ENCODE data around the gene LATS2. TPM values are rescaled to one million over a fixed set of nuclear protein-coding genes. Genes with fewer than 3 reads are reported as not detected.
A peak's percentile ranks its signal among the peaks of the same experiment; 100 is the strongest.

The LATS2 gene
- total RNA-seq, 1 donor from 2014 or later = 58.3 TPM

DNA sequence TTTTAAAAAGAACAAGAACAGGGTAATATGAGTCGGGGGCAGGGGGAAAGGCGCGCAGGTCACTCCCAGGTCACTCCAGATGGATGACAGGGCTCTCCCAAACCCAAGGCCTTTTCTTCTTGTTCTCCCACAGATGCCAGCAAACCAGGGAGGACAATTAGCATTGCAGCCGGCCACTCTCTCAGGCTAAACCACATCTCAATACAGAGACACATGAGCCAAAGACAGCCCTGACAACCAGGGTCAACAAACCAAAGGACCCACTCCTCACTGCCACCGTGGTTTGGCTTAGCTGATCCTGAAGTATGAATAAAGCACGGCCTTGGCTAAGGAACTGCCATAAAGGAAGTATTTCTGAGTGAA lies 47.3 kb downstream of the LATS2 start:
- Mint-ChIP-seq H3K27me3 (ENCODE audit: unreplicated experiment) (no peaks in the 10 kb centered on the region), H3K36me3 (ENCODE audit: unreplicated experiment) (peaks cover 10% of the 10 kb centered on the region), H3K9me3 (ENCODE audit: unreplicated experiment) (no peaks in the 10 kb centered on the region), H3K4me3 (ENCODE audit: unreplicated experiment) (peak overlapping the region; percentile 56), H3K4me1 (ENCODE audit: unreplicated experiment) (peaks cover 84% of the 10 kb centered on the region), H3K27ac (ENCODE audit: unreplicated experiment) (peak overlapping the region; percentile 97)
- no peak for DNase-seq (ENCODE audit: extremely low spot score, unreplicated experiment)
- TF ChIP-seq CTCF (IDR thresholded peaks at IDR 0.05) = no peak

- TF ChIP-seq CTCF (IDR thresholded peaks at IDR 0.05) = no peak
- DNase-seq (ENCODE audit: extremely low spot score, unreplicated experiment) = no peak
- peaks cover 7% of the 10 kb centered on the region for H3K36me3 Mint-ChIP-seq (ENCODE audit: unreplicated experiment)
- H3K4me1 Mint-ChIP-seq (ENCODE audit: unreplicated experiment) = peaks cover 80% of the 10 kb centered on the region
- H3K9me3 Mint-ChIP-seq (ENCODE audit: unreplicated experiment) = no peaks in the 10 kb centered on the region
- peak overlapping the region; percentile 26 for H3K4me3 Mint-ChIP-seq (ENCODE audit: unreplicated experiment)
- no peaks in the 10 kb centered on the region for H3K27me3 Mint-ChIP-seq (ENCODE audit: unreplicated experiment)
- H3K27ac Mint-ChIP-seq (ENCODE audit: unreplicated experiment) = peak overlapping the region; percentile 97
Measured at GRCh38 chr13:21013682-21014038, 47.7 kb downstream of the LATS2 start.

DNA sequence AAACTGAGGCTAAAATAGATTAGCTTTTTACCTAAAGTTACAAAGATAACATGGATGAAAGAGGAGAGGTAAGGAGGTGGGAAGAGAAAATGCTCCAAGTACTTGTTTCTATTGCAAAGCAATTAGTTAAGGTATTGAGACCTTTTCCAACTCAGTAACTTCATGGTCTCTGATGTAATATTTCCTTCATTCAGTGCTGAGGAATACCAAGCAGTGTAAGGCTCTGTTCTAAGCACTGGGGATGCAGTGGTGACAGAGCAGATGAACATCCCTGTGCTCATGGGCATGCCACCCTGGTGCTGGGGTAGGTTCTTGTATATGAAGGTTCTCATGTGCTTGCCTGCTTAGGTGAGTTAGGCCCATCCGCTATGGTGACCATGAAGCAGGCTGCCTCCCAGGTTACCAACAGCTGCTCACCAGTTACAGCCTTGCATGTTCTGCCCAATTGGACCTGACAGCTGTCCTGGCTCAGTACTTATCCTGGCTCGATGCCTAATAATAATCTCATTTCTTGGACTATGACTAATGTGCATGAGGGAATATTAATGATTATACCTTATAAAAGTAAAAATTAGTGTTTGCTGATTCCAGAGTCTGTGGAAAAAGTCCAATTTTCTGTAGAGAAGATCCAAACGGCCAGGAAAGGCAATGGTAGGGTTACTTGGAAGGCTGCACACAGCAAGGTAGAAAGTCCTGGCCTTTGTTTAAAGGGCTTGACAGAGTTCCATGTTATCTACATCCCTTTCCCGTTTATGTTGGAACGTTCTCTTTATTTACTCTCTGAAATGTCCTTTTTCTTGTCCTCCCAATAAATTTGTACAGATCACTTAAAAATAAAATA lies 48.3 kb downstream of the LATS2 start:
- no peak for DNase-seq (ENCODE audit: extremely low spot score, unreplicated experiment)
- Mint-ChIP-seq H3K4me3 (ENCODE audit: unreplicated experiment) (peak overlapping the region; percentile 26), H3K4me1 (ENCODE audit: unreplicated experiment) (peaks cover 75% of the 10 kb centered on the region), H3K9me3 (ENCODE audit: unreplicated experiment) (no peaks in the 10 kb centered on the region), H3K27ac (ENCODE audit: unreplicated experiment) (peak overlapping the region; percentile 97), H3K27me3 (ENCODE audit: unreplicated experiment) (no peaks in the 10 kb centered on the region), H3K36me3 (ENCODE audit: unreplicated experiment) (peaks cover 6% of the 10 kb centered on the region)
- no peak for TF ChIP-seq CTCF (IDR thresholded peaks at IDR 0.05)

DNA sequence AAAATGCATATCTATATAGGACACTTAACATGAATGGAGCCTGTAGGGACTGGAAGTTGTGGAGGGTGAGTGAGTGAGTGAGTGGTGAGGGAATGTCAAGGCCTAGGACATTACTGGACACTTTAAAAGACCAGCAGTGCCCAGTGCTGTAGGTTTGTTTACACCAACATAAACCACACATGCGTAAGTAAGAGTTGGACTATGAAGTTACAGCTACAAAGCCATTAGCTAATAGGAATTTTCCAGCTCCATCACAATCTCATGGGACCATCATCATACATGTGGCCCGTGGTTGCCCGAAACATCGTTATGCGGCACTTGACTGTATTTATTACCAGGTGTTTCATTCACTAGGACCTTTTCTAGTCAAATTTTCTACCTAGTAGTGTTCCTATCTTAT lies 49.2 kb downstream of the LATS2 start:
- no peak overlapping the region for H3K27ac Mint-ChIP-seq (ENCODE audit: unreplicated experiment)
- H3K4me1 Mint-ChIP-seq (ENCODE audit: unreplicated experiment) = peaks cover 68% of the 10 kb centered on the region
- TF ChIP-seq CTCF (IDR thresholded peaks at IDR 0.05) = no peak
- no peak for DNase-seq (ENCODE audit: extremely low spot score, unreplicated experiment)
- H3K36me3 Mint-ChIP-seq (ENCODE audit: unreplicated experiment) = peaks cover 6% of the 10 kb centered on the region
- H3K27me3 Mint-ChIP-seq (ENCODE audit: unreplicated experiment) = no peaks in the 10 kb centered on the region
- no peaks in the 10 kb centered on the region for H3K9me3 Mint-ChIP-seq (ENCODE audit: unreplicated experiment)
- no peak overlapping the region for H3K4me3 Mint-ChIP-seq (ENCODE audit: unreplicated experiment)

DNA sequence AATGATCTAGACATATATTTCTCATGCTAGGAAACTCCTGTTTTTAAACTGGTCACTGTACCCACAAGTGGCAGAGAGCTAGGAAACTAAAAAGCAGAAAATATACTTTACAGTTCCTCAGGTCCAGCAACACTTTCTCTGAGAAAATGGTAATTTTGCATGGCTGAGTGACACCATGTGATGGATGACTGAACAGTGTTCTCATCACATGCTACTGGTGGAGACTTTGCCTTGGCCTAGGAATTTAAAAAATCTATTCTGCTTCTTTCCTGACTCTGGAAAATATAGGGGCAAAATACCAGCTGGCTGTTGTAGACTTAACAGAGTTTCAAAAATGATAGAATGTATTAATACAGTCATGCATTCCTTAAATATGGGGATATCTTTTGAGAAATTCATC lies 50.0 kb downstream of the LATS2 start:
- peaks cover 64% of the 10 kb centered on the region for H3K4me1 Mint-ChIP-seq (ENCODE audit: unreplicated experiment)
- no peaks in the 10 kb centered on the region for H3K9me3 Mint-ChIP-seq (ENCODE audit: unreplicated experiment)
- no peak for DNase-seq (ENCODE audit: extremely low spot score, unreplicated experiment)
- peak overlapping the region; percentile 91 for H3K27ac Mint-ChIP-seq (ENCODE audit: unreplicated experiment)
- no peak for TF ChIP-seq CTCF (IDR thresholded peaks at IDR 0.05)
- no peaks in the 10 kb centered on the region for H3K27me3 Mint-ChIP-seq (ENCODE audit: unreplicated experiment)
- H3K4me3 Mint-ChIP-seq (ENCODE audit: unreplicated experiment) = no peak overlapping the region
- H3K36me3 Mint-ChIP-seq (ENCODE audit: unreplicated experiment) = peaks cover 2% of the 10 kb centered on the region

Data from osteocyte (in vitro differentiated cells).